RWPE2 (cell line): ENCODE measurements around the gene RESP18.

Experiments used
- ATAC-seq: fragments of 200-7000 bp; cut with Tn5 transposase; 3 replicates; pipeline ENCODE4 v1.9.1; 2021; ENCODE audit warnings: low read depth
- DNase-seq: peaks from one replicate; pipeline ENCODE4 v3.0.0-alpha.2; 2020; ENCODE audit warnings: low spot score
- H3K27ac ChIP-seq: fragments of 450-650 bp; 2 replicates; pipeline ENCODE4 v1.5.1; 2017; ENCODE audit warnings: mild to moderate bottlenecking; ENCODE audit not compliant: poor library complexity, severe bottlenecking
- H3K27me3 ChIP-seq: fragments of 250-450 bp; sonication (Bioruptor Pico); 2 replicates; pipeline ENCODE4 v1.5.1; 2021; ENCODE audit warnings: mild to moderate bottlenecking, moderate library complexity; ENCODE audit not compliant: insufficient read depth, poor library complexity, severe bottlenecking
- H3K36me3 ChIP-seq: fragments of 250-450 bp; sonication (Bioruptor Pico); 2 replicates; pipeline ENCODE4 v1.5.1; 2020; ENCODE audit warnings: low read depth, mild to moderate bottlenecking, moderate library complexity
- H3K4me1 ChIP-seq: fragments of 250-450 bp; sonication (Bioruptor Pico); 2 replicates; pipeline ENCODE4 v1.5.1; 2021; ENCODE audit warnings: mild to moderate bottlenecking, moderate library complexity; ENCODE audit not compliant: insufficient read depth, poor library complexity, severe bottlenecking
- H3K4me3 ChIP-seq: fragments of 250-450 bp; sonication (Bioruptor Pico); 2 replicates; pipeline ENCODE4 v1.5.1; 2021; ENCODE audit warnings: mild to moderate bottlenecking, moderate library complexity; ENCODE audit not compliant: severe bottlenecking
- H3K9me3 ChIP-seq: fragments of 250-450 bp; sonication (Bioruptor Pico); 2 replicates; pipeline ENCODE4 v1.5.1; 2021; ENCODE audit warnings: mild to moderate bottlenecking, moderate library complexity; ENCODE audit not compliant: severe bottlenecking
- TF ChIP-seq, protein P1 (sequence below): fragments of 450-650 bp; IDR thresholded peaks from one replicate; pipeline ENCODE4 v1.5.1; 2017; ENCODE audit warnings: mild to moderate bottlenecking, moderate library complexity; ENCODE audit not compliant: poor library complexity, severe bottlenecking

The RESP18 gene

DNA sequence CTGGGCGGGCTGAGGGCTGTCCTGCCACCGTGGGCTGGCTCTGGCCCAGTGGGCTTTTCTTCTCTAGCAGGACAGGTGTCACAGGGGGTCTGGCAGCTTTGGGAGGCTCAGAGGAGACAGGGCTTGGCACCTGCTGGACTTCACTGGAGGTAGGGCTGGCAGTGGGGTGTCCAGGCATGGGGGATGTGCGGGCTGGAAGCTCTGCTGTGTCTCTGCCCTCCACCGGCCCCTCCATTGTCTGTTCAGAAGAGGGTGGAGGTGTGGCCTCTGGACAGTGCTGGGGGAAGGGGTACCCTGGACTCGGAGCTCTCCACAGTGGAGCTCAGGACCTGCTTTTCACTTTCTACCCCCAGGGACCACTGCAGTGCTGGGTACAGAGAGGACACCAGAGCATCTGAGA, 32.5 kb downstream of the RESP18 start:
- DNase-seq: no peak
- no peak for ATAC-seq
- Histone ChIP-seq H3K27ac (no peak overlapping the region), H3K27me3 (no peaks in the 10 kb centered on the region), H3K4me1 (no peaks in the 10 kb centered on the region), H3K4me3 (no peak overlapping the region), H3K36me3 (no peaks in the 10 kb centered on the region), H3K9me3 (no peaks in the 10 kb centered on the region)
- TF ChIP-seq, protein P1, sequence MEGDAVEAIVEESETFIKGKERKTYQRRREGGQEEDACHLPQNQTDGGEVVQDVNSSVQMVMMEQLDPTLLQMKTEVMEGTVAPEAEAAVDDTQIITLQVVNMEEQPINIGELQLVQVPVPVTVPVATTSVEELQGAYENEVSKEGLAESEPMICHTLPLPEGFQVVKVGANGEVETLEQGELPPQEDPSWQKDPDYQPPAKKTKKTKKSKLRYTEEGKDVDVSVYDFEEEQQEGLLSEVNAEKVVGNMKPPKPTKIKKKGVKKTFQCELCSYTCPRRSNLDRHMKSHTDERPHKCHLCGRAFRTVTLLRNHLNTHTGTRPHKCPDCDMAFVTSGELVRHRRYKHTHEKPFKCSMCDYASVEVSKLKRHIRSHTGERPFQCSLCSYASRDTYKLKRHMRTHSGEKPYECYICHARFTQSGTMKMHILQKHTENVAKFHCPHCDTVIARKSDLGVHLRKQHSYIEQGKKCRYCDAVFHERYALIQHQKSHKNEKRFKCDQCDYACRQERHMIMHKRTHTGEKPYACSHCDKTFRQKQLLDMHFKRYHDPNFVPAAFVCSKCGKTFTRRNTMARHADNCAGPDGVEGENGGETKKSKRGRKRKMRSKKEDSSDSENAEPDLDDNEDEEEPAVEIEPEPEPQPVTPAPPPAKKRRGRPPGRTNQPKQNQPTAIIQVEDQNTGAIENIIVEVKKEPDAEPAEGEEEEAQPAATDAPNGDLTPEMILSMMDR: no peak

DNA sequence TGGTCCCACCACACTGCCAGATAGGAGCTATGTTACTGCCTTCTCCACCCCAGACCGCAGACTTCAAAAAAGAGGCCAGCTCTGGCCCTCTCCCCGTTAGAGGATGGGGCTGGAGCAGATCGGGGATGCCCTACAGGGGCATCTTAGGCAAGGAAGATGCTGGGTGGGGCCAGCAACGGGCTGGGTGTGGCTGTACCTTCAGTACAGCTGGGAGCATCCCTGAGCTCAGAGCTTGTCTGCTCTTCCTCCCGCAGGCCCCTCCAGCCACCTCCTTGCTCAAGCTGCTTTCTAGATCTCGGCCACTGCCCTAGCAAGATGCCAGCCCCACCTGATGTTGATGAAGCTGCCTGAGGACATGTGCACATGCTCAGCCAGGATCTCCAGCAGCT, 33.2 kb downstream of the RESP18 start:
- Histone ChIP-seq H3K36me3 (no peaks in the 10 kb centered on the region), H3K9me3 (no peaks in the 10 kb centered on the region), H3K27ac (no peak overlapping the region), H3K4me3 (no peak overlapping the region), H3K27me3 (no peaks in the 10 kb centered on the region), H3K4me1 (no peaks in the 10 kb centered on the region)
- TF ChIP-seq, protein P1: no peak
- DNase-seq (no peak), ATAC-seq (no peak)

DNA sequence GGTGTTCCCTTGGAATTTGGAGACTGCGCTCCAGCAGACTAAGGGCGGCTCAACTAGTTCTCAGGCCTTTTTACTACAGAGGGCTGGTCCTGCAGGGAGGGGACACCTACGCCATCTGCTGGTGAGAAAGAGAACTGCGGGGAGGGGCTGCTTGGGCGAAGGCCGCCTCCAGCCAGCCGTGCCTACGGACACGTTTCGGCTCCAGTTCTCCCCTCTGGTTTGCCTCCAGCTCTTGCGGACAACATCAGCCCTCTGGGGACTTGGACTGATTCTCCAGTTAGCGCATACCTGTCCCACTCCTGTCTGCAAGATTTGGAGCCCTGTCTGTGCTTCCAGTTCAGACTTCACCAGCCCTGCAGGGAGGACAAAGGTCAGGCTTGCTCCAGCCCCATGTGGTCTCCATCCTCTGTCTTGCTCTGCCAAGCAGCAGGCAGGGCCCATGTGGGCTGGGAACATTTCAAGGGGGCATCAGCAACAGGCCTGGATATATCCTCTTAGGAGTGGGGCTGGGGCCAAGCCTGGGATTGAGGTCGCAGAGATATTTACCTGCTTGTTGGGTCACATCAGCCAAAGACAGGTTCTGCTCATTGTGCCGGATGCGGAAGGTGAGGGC, 33.7 kb downstream of the RESP18 start:
- Histone ChIP-seq H3K27ac (no peak overlapping the region), H3K4me3 (no peak overlapping the region), H3K27me3 (no peaks in the 10 kb centered on the region), H3K4me1 (no peaks in the 10 kb centered on the region), H3K9me3 (no peaks in the 10 kb centered on the region), H3K36me3 (no peaks in the 10 kb centered on the region)
- TF ChIP-seq, protein P1: peak; percentile 96
- DNase-seq (no peak), ATAC-seq (peak; percentile 74)

DNA sequence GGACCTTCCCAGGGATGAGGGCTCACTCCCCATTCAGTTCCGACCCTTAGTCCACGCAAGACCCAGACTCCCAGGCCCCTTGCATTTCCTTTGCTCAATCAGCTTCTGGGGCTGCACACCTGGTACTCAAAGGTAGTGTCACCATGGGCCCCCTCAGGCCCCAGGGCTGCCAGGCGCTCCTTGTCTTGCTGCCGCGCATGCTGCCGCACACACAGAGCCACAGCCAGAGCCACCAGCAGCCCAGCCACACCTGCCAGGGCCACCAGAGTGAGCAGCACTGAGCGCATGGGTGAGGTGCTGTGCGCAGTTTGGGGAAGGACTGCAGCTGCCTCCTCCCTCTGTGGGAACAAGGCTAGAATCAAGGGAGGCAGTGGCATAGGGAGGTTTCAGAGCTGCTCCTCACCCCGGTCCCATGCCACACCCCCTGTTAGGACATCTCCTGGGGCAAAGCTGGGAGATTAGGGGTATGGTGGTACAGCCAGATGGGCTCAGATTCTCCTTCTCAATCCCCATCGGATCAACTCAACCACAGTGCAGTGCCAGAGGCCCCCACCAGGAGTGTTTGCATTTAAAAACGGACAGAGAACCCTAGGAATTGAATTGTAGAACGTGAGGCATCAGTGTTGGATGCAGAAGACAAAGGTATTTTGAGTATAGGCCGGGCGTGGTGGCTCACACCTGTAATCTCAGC, 34.6 kb downstream of the RESP18 start:
- Histone ChIP-seq H3K36me3 (no peaks in the 10 kb centered on the region), H3K4me3 (no peak overlapping the region), H3K27ac (no peak overlapping the region), H3K9me3 (no peaks in the 10 kb centered on the region), H3K27me3 (no peaks in the 10 kb centered on the region), H3K4me1 (no peaks in the 10 kb centered on the region)
- no peak for ATAC-seq
- TF ChIP-seq, protein P1: no peak
- no peak for DNase-seq
